ENCODE data around the gene PTPN7. TPM values are rescaled to one million over a fixed set of nuclear protein-coding genes. Genes with fewer than 3 reads are reported as not detected.
A peak's percentile ranks its signal among the peaks of the same experiment; 100 is the strongest.

The PTPN7 gene
- 1 to 10 TPM; 2.0 to 2.9 TPM for total RNA-seq

GRCh38 chr1:202160377-202160940, at the start of gene PTPN7:
PTPN7 (minus strand) TSS chr1:202160602; CDS start chr1:202159402, 1,200 bp downstream.
- no peak for TF ChIP-seq CTCF (IDR thresholded peaks at IDR 0.05)
- no peaks in the 10 kb centered on the region for H3K4me1 ChIP-seq
- DNase-seq: peak; percentile 49
- H3K27me3 ChIP-seq: no peaks in the 10 kb centered on the region
- peak within 1 kb of the TSS; percentile 35 for H3K4me3 ChIP-seq
- no peaks in the 10 kb centered on the region for H3K9me3 ChIP-seq
- H3K9ac ChIP-seq (ENCODE audit: low read depth in 2 of 2, low read length in 2 of 2): peak within 1 kb of the TSS; percentile 47 to 73
- H3K27ac ChIP-seq: peak within 1 kb of the TSS; percentile 57
- H3K36me3 ChIP-seq: no peaks in the 10 kb centered on the region
- intact Hi-C loops (cut with DNase I): no loop called here

GRCh38 chr1:202208351-202208857, 48.0 kb upstream of the PTPN7 start:
- no peak overlapping the region for H3K27ac ChIP-seq
- H3K9ac ChIP-seq (ENCODE audit: low read depth in 2 of 2, low read length in 2 of 2): no peak overlapping the region
- H3K36me3 ChIP-seq: no peaks in the 10 kb centered on the region
- no peaks in the 10 kb centered on the region for H3K9me3 ChIP-seq
- intact Hi-C loops (cut with DNase I): no loop called here
- no peak for DNase-seq
- H3K27me3 ChIP-seq: no peaks in the 10 kb centered on the region
- no peak overlapping the region for H3K4me3 ChIP-seq
- no peaks in the 10 kb centered on the region for H3K4me1 ChIP-seq
- TF ChIP-seq CTCF (IDR thresholded peaks at IDR 0.05): no peak

- no peak overlapping the region for H3K4me3 ChIP-seq
- H3K27ac ChIP-seq: no peak overlapping the region
- H3K4me1 ChIP-seq: no peaks in the 10 kb centered on the region
- H3K36me3 ChIP-seq: no peaks in the 10 kb centered on the region
- no peak for DNase-seq
- no peak for TF ChIP-seq CTCF (IDR thresholded peaks at IDR 0.05)
- no peaks in the 10 kb centered on the region for H3K9me3 ChIP-seq
- intact Hi-C loops (cut with DNase I): no loop called here
- H3K27me3 ChIP-seq: no peaks in the 10 kb centered on the region
- H3K9ac ChIP-seq (ENCODE audit: low read depth in 2 of 2, low read length in 2 of 2): no peak overlapping the region
Measured at GRCh38 chr1:202207292-202207691, 46.9 kb upstream of the PTPN7 start.

- Histone ChIP-seq H3K9me3 (no peaks in the 10 kb centered on the region), H3K9ac (ENCODE audit: low read depth in 2 of 2, low read length in 2 of 2) (no peak overlapping the region), H3K36me3 (no peaks in the 10 kb centered on the region), H3K27ac (no peak overlapping the region), H3K4me3 (no peak overlapping the region), H3K4me1 (no peaks in the 10 kb centered on the region), H3K27me3 (no peaks in the 10 kb centered on the region)
- TF ChIP-seq CTCF (IDR thresholded peaks at IDR 0.05): no peak
- intact Hi-C loops (cut with DNase I): no loop called here
- no peak for DNase-seq
Measured at GRCh38 chr1:202205523-202206190, 45.3 kb upstream of the PTPN7 start.

GRCh38 chr1:202204065-202204464, 43.7 kb upstream of the PTPN7 start:
- intact Hi-C loops (cut with DNase I): no loop called here
- no peak for TF ChIP-seq CTCF (IDR thresholded peaks at IDR 0.05)
- Histone ChIP-seq H3K36me3 (no peaks in the 10 kb centered on the region), H3K27ac (no peak overlapping the region), H3K4me3 (no peak overlapping the region), H3K9ac (ENCODE audit: low read depth in 2 of 2, low read length in 2 of 2) (no peak overlapping the region), H3K9me3 (no peaks in the 10 kb centered on the region), H3K27me3 (no peaks in the 10 kb centered on the region), H3K4me1 (no peaks in the 10 kb centered on the region)
- DNase-seq: no peak
